Cardiac muscle cell (in vitro differentiated cells and primary cell): ENCODE results near the gene SYCP2L. TPM values are rescaled to one million over a fixed set of nuclear protein-coding genes. Genes with fewer than 3 reads are reported as not detected.
"Not testable (repeated sequence)": the region's sequence is repeated elsewhere in the genome, so short reads cannot be mapped to it uniquely, and the experiment has no call there.

ENCODE experiments used
- DNase-seq, 2 donors: peaks; one replicate each; pipeline versions ENCODE4 v3.0.0 to v3.0.0-alpha.2; 2010 to 2017; ENCODE audit warnings: low read depth in 1 of 2, low spot score in 1 of 2
- H3K27ac ChIP-seq: fragments of 200-600 bp; sonication (generic); 2 replicates; pipeline ENCODE4 v1.5.1; 2016
- H3K27me3 ChIP-seq: fragments of 200-600 bp; sonication (generic); 2 replicates; pipeline ENCODE4 v1.6.0; 2016; ENCODE audit warnings: control low read depth
- H3K36me3 ChIP-seq: fragments of 200-600 bp; sonication (generic); 2 replicates; pipeline ENCODE4 v1.5.1; 2016; ENCODE audit warnings: control low read depth
- H3K4me1 ChIP-seq: fragments of 200-600 bp; sonication (generic); 2 replicates; pipeline ENCODE4 v1.8.1; 2017; ENCODE audit warnings: low read depth, mild to moderate bottlenecking, mixed run types
- H3K4me3 ChIP-seq: fragments of 200-600 bp; sonication (generic); 2 replicates; pipeline ENCODE4 v1.5.1; 2016; ENCODE audit warnings: mild to moderate bottlenecking
- H3K9me3 ChIP-seq: fragments of 200-600 bp; sonication (generic); 2 replicates; pipeline ENCODE4 v1.5.1; 2017; ENCODE audit warnings: low read depth, mild to moderate bottlenecking, control low read depth
- CTCF ChIP-seq: IDR thresholded peaks from 2 replicates; pipeline ENCODE4 v1.5.1; 2012; ENCODE audit warnings: low read depth, mild to moderate bottlenecking, low read length
- polyA plus RNA-seq: library from polyadenylated mRNA; unstranded; fragments of >200 nt; fragmentation: Nextera tagmentation; extraction: Ambion mirVana; gene quantifications from 2 replicates; pipeline ENCODE4 v1.2.1, GENCODE V29; 2016
- total RNA-seq: library from RNA; depleted of rRNA; stranded (reverse); fragments of >200 nt; gene quantifications from 2 replicates; pipeline ENCODE4 v1.2.3, GENCODE V29; 2016

SYCP2L gene
- total and polyA plus RNA-seq, 2 experiments from 2014 or later, result 0.51 to 3.4 TPM

- H3K27ac ChIP-seq, result no peak overlapping the region
- no peak for DNase-seq
Observed at GRCh38 chr6:10874207-10874606, 12.6 kb upstream of the SYCP2L start.

GRCh38 chr6:10875026-10875425 lies 11.8 kb upstream of the SYCP2L start:
- Histone ChIP-seq H3K27me3 (peaks cover 32% of the 10 kb centered on the region), H3K4me3 (no peak overlapping the region), H3K27ac (no peak overlapping the region), H3K36me3 (no peaks in the 10 kb centered on the region), H3K9me3 (no peaks in the 10 kb centered on the region), H3K4me1 (no peaks in the 10 kb centered on the region)
- TF ChIP-seq CTCF, result no peak
- no peak for DNase-seq

More at GRCh38 chr6:10874207-10874606, 12.6 kb upstream of the SYCP2L start:
- Histone ChIP-seq H3K4me1 (no peaks in the 10 kb centered on the region), H3K4me3 (no peak overlapping the region), H3K36me3 (no peaks in the 10 kb centered on the region), H3K9me3 (no peaks in the 10 kb centered on the region), H3K27me3 (peaks cover 23% of the 10 kb centered on the region)
- TF ChIP-seq CTCF, result no peak

GRCh38 chr6:10877012-10877411 lies 9.8 kb upstream of the SYCP2L start:
- H3K36me3 ChIP-seq, result no peaks in the 10 kb centered on the region
- no peak overlapping the region for H3K4me3 ChIP-seq
- H3K27me3 ChIP-seq, result peaks cover 51% of the 10 kb centered on the region
- TF ChIP-seq CTCF, result no peak
- DNase-seq, result no peak
- no peaks in the 10 kb centered on the region for H3K4me1 ChIP-seq
- no peaks in the 10 kb centered on the region for H3K9me3 ChIP-seq
- no peak overlapping the region for H3K27ac ChIP-seq

GRCh38 chr6:10877871-10878270 lies 9.0 kb upstream of the SYCP2L start:
- H3K27ac ChIP-seq, result no peak overlapping the region
- no peaks in the 10 kb centered on the region for H3K4me1 ChIP-seq
- H3K27me3 ChIP-seq, result peaks cover 60% of the 10 kb centered on the region
- H3K36me3 ChIP-seq, result no peaks in the 10 kb centered on the region
- no peaks in the 10 kb centered on the region for H3K9me3 ChIP-seq
- DNase-seq, result no peak
- H3K4me3 ChIP-seq, result no peak overlapping the region
- TF ChIP-seq CTCF, result no peak

GRCh38 chr6:10880366-10880765 lies 6.5 kb upstream of the SYCP2L start:
- Histone ChIP-seq H3K36me3 (no peaks in the 10 kb centered on the region), H3K4me1 (no peaks in the 10 kb centered on the region), H3K9me3 (no peaks in the 10 kb centered on the region), H3K27ac (no peak overlapping the region), H3K4me3 (no peak overlapping the region), H3K27me3 (peaks cover 80% of the 10 kb centered on the region)
- TF ChIP-seq CTCF, result no peak
- DNase-seq, result no peak

GRCh38 chr6:10882253-10882630 lies 4.6 kb upstream of the SYCP2L start:
- H3K27me3 ChIP-seq, result peaks cover 98% of the 10 kb centered on the region
- H3K4me1 ChIP-seq, H3K27ac ChIP-seq, DNase-seq, H3K4me3 ChIP-seq, H3K9me3 ChIP-seq, H3K36me3 ChIP-seq: not testable (repeated sequence)
